HepG2 (cell line): Measurements from ENCODE around the gene HS3ST1. TPM values are rescaled to one million over a fixed set of nuclear protein-coding genes. Genes with fewer than 3 reads are reported as not detected.

Source experiments
- ATAC-seq: fragments of 200-7000 bp; cut with Tn5 transposase; 3 replicates; pipeline ENCODE4 v1.9.1; 2020; ENCODE audit warnings: mild to moderate bottlenecking, moderate library complexity
- BruUV-seq: library from RNA; stranded (reverse); fragments of 400-500 nt; replicated peaks from 2 replicates; lab custom pipeline; 2021; lab: Mats Ljungman, UMichigan
- CTCF ChIA-PET: fragments of 300-600 bp; formaldehyde crosslinking; extraction: SDS; loops from one replicate; lab custom pipeline; 2021; ENCODE audit warnings: low total read pairs, inconsistent platforms, low intra/inter-chr PET ratio; lab: Yijun Ruan, JAX
- POLR2A ChIA-PET: fragments of 350-600 bp; sonication (Branson Sonifier 250); formaldehyde crosslinking; loops from one replicate; lab custom pipeline; 2020; ENCODE audit warnings: antibody characterized with exemption, inconsistent platforms; lab: Yijun Ruan, JAX
- DNase-seq: peaks from one replicate; pipeline ENCODE4 v3.0.0-alpha.2; 2015; ENCODE audit warnings: low spot score
- FAIRE-seq: peaks from 3 replicates; lab custom pipeline; 2011; peaks lifted over from hg19 to GRCh38; lab: Jason Lieb, UNC
- H2AFZ ChIP-seq: one replicate; pipeline ENCODE4 v1.6.1; 2011; ENCODE audit warnings: low read length, inconsistent platforms
- H3K27ac ChIP-seq: fragments of 300-600 bp; 3 replicates; pipeline ENCODE4 v1.8.0; 2011; ENCODE audit warnings: mixed run types, mild to moderate bottlenecking, mixed read lengths, low read length, inconsistent platforms; ENCODE audit not compliant: insufficient read depth; ENCODE audit errors: extremely low read length
- H3K27me3 ChIP-seq, 2 experiments: fragments of 200-600 bp in 1 of 2; 2 replicates in 1 of 2; 3 replicates in 1 of 2; pipeline versions ENCODE4 v1.6.0 to v1.8.0; 2011; ENCODE audit warnings: low read length in 2 of 2, mild to moderate bottlenecking in 2 of 2, moderate library complexity in 2 of 2, inconsistent platforms in 1 of 2; ENCODE audit not compliant: insufficient read depth in 2 of 2, control insufficient read depth in 1 of 2
- H3K36me3 ChIP-seq, 2 experiments: fragments of 200-600 bp in 1 of 2; replicated peaks in 1 of 2; 2 replicates in 1 of 2; 3 replicates in 1 of 2; pipeline versions ENCODE4 v1.5.1 to v1.8.0; 2011; ENCODE audit warnings: low read length in 2 of 2, inconsistent platforms in 1 of 2; ENCODE audit not compliant: insufficient read depth in 2 of 2, control insufficient read depth in 1 of 2
- H3K4me1 ChIP-seq: 2 replicates; pipeline ENCODE4 v1.5.1; 2012; ENCODE audit warnings: low read length, inconsistent platforms; ENCODE audit not compliant: insufficient read depth
- H3K4me2 ChIP-seq: 2 replicates; pipeline ENCODE4 v1.6.0; 2011; ENCODE audit warnings: low read depth, low read length, inconsistent platforms
- H3K4me3 ChIP-seq, 3 experiments: fragments of 200-600 bp in 1 of 3; sonication (generic), shearing (Covaris generic) in 1 of 3; replicated peaks in 1 of 3; 2 replicates each; pipeline ENCODE4 v1.5.1; 2011 to 2016; ENCODE audit warnings: low read length in 3 of 3, inconsistent platforms in 2 of 3, low read depth in 2 of 3, mild to moderate bottlenecking in 2 of 3, control low read depth in 1 of 3, mixed read lengths in 1 of 3; ENCODE audit not compliant: insufficient read depth in 1 of 3
- H3K79me2 ChIP-seq: one replicate; pipeline ENCODE4 v1.6.1; 2011; ENCODE audit warnings: low read length, inconsistent platforms; ENCODE audit not compliant: insufficient read depth
- H3K9ac ChIP-seq: 2 replicates; pipeline ENCODE4 v1.6.0; 2011; ENCODE audit warnings: mild to moderate bottlenecking, low read depth, low read length, inconsistent platforms; ENCODE audit not compliant: insufficient read depth
- H3K9me3 ChIP-seq: 2 replicates; pipeline ENCODE4 v1.5.1; 2012; ENCODE audit warnings: mild to moderate bottlenecking, low read length
- H4K20me1 ChIP-seq: 2 replicates; pipeline ENCODE4 v1.6.0; 2011; ENCODE audit warnings: inconsistent platforms, mild to moderate bottlenecking, low read length, moderate library complexity; ENCODE audit not compliant: insufficient read depth
- POLR2A ChIP-seq, 2 experiments: IDR thresholded peaks; 2 replicates each; pipeline ENCODE4 v1.6.1; 2011; ENCODE audit warnings: low read depth in 2 of 2, low read length in 2 of 2, mild to moderate bottlenecking in 1 of 2, moderate library complexity in 1 of 2; ENCODE audit not compliant: insufficient read depth in 1 of 2
- SKIL ChIP-seq: sonication (generic); formaldehyde crosslinking; IDR thresholded peaks from 2 replicates; pipeline ENCODE4 v1.8.0; 2022; ENCODE audit warnings: missing genetic modification reagents, mild to moderate bottlenecking, moderate library complexity, borderline replicate concordance
- TRAFD1 ChIP-seq: sonication (generic); formaldehyde crosslinking; IDR thresholded peaks from 2 replicates; pipeline ENCODE4 v1.5.1; 2020; ENCODE audit warnings: missing genetic modification reagents, mild to moderate bottlenecking, borderline replicate concordance
- ZEB1 ChIP-seq: IDR thresholded peaks from 2 replicates; pipeline ENCODE4 v1.6.1; 2012; ENCODE audit warnings: mild to moderate bottlenecking, low read depth, inconsistent platforms; ENCODE audit not compliant: insufficient replicate concordance
- ZNF530 ChIP-seq: sonication (generic); formaldehyde crosslinking; IDR thresholded peaks from 2 replicates; pipeline ENCODE4 v1.5.0; 2020; ENCODE audit warnings: low read depth, mild to moderate bottlenecking, missing genetic modification reagents
- ZNF713 ChIP-seq: sonication (generic); formaldehyde crosslinking; IDR thresholded peaks from 2 replicates; pipeline ENCODE4 v1.4.0; 2020; ENCODE audit warnings: mild to moderate bottlenecking, missing genetic modification reagents
- WGBS: methylation state at CpG from one replicate; pipeline ENCODE4 v1.1.6; 2017; ENCODE audit warnings: low lambda C conversion rate; 5-methylcytosine and 5-hydroxymethylcytosine counted together
- in situ Hi-C: cut with HindIII; loops from 2 replicates; pipeline ENCODE4 v1.10.0; 2017; ENCODE audit warnings: low pct_unique_long_range_greater_than_20kb; ENCODE audit not compliant: extremely low pct_ligation_motif_present
- intact Hi-C: fragments of 100-400 bp; cut with micrococcal nuclease; formaldehyde crosslinking; loops from one replicate; pipeline ENCODE4 v1.10.0; 2022; ENCODE audit not compliant: unreplicated experiment
- polyA plus RNA-seq, 8 experiments: library from polyadenylated mRNA; depleted of rRNA in 3 of 8; stranded (reverse) in 7 of 8; unstranded in 1 of 8; fragments of >200 nt; fragmentation: Illumina TruSeq in 4 of 8; extraction: Trizol in 4 of 8; gene quantifications; 2 replicates each; pipeline versions ENCODE4 v1.2.1 to v1.2.3, GENCODE V29; 2011 to 2016; ENCODE audit warnings: low read depth in 4 of 8, missing spikeins in 1 of 8, mixed read lengths in 1 of 8; ENCODE audit not compliant: insufficient read depth in 1 of 8
- total RNA-seq, 5 experiments: library from RNA; depleted of rRNA; stranded (reverse); fragments of >200 nt; fragmentation: Illumina TruSeq; extraction: Trizol; gene quantifications; 2 replicates each; pipeline ENCODE4 v1.2.3, GENCODE V29; 2016; ENCODE audit warnings: low read depth in 1 of 5

HS3ST1 gene
- total and polyA plus RNA-seq, 2 of the 13 experiments (the other 11 are each of a cell fraction or from before 2014, with no cell fraction given): not detected

- no peak for TF ChIP-seq TRAFD1 (CRISPR knock-in tag)
- no peak for TF ChIP-seq ZEB1
- TF ChIP-seq, all 625 proteins: peak for 0
Observed at GRCh38 chr4:11431111-11431510, 2.4 kb upstream of the HS3ST1 start (continued).

- no peaks in the 10 kb centered on the region for H3K9me3 ChIP-seq
- H3K4me3 ChIP-seq: no peak overlapping the region
- 9% methylated on average over 2 of the region's 2 CpGs for WGBS
Observed at GRCh38 chr4:11430536-11430935, 1.8 kb upstream of the HS3ST1 start.

More at GRCh38 chr4:11430536-11430935, 1.8 kb upstream of the HS3ST1 start:
- Histone ChIP-seq H3K27ac (no peak overlapping the region), H4K20me1 (no peaks in the 10 kb centered on the region), H3K27me3 (peaks cover 0 to 1% of the 10 kb centered on the region in 2 experiments; a peak in 1 of 5 replicates), H3K79me2 (no peaks in the 10 kb centered on the region), H3K4me2 (no peak overlapping the region), H2AFZ (no peak overlapping the region), H3K36me3 (no peaks in the 10 kb centered on the region), H3K9ac (no peak overlapping the region), H3K4me1 (no peaks in the 10 kb centered on the region)
- no peak for TF ChIP-seq ZNF530
- no peak for TF ChIP-seq SKIL
- TF ChIP-seq POLR2A (IDR thresholded peaks at IDR 0.05; ENCODE audit: insufficient read depth in 1 of 2, low read depth in 2 of 2, low read length in 2 of 2): no peak
- TF ChIP-seq ZNF713 (CRISPR knock-in tag): no peak
- CTCF ChIA-PET: no interaction called here
- intact Hi-C loops (no loop called here), in situ Hi-C loops (no loop called here)
- ATAC-seq: no peak
- DNase-seq: no peak
- no peak for FAIRE-seq
- POLR2A ChIA-PET: no interaction called here
- BruUV-seq: no TSS peak
